ENCODE measurements around the gene ARL14.

Gene ARL14

GRCh38 chr3:160722331-160722730, 45.4 kb downstream of the ARL14 start:
- DNase-seq (no peak), ATAC-seq (no peak)

DNA sequence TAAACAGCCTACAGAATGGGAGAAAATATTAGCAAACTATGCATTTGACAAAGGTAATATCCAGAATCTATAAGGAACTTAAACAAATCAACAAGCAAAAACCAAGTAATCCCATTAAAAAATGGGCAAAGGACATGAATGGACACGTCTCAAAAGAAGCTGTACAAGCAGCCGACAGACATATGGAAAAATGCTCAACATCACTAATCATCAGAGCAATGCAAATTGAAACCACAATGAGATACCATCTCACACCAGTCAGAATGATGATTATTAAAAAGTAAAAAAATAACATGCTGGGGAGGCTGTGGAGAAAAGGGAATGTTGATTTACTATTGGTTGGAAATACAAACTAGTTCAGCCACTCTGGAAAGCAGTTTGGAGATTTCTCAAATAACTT, 48.4 kb downstream of the ARL14 start:
- no peak for ATAC-seq
- no peak for DNase-seq
